Right lobe of liver (tissue), 4 donors: ENCODE measurements around the gene CARMIL1.

Experiments used
- CTCF ChIP-seq, 4 donors: fragments of 200-600 bp in 3 of 4; fragments of 450-650 bp in 1 of 4; IDR thresholded peaks; one replicate each; pipeline versions ENCODE4 v1.5.1 to v1.8.0; 2016 to 2022; ENCODE audit warnings: antibody characterized with exemption in 4 of 4, mild to moderate bottlenecking in 2 of 4
- POLR2A ChIP-seq: fragments of 450-650 bp; IDR thresholded peaks from one replicate; pipeline ENCODE4 v1.6.1; 2017; ENCODE audit warnings: antibody characterized with exemption, mild to moderate bottlenecking
- donor health status: DM: no; HTN: no; CAD: no.
- donor health status: DM: no; HTN: no; CAD: no.
- donor health status: DM: no; HTN: yes; CAD: no.

- TF ChIP-seq POLR2A (no peak), CTCF (IDR thresholded peaks at IDR 0.05) (no peak)
These were observed 32.2 kb downstream of the CARMIL1 start for GRCh38 chr6:25311331-25311840.
